Upper lobe of right lung (tissue), 1 donor: ENCODE results near the gene NECAB2. TPM values are rescaled to one million over a fixed set of nuclear protein-coding genes. Genes with fewer than 3 reads are reported as not detected.

Experiments
- ATAC-seq: fragments of 200-7000 bp; cut with Tn5 transposase; one replicate; pipeline ENCODE4 v1.9.1; 2020; ENCODE audit warnings: mild to moderate bottlenecking, moderate library complexity
- DNase-seq: peaks from one replicate; pipeline ENCODE4 v3.0.0-alpha.2; 2020
- H3K27ac ChIP-seq: fragments of 200-600 bp; one replicate; pipeline ENCODE4 v1.8.0; 2022
- H3K27me3 ChIP-seq: fragments of 200-600 bp; one replicate; pipeline ENCODE4 v1.8.0; 2022; ENCODE audit warnings: mild to moderate bottlenecking
- H3K36me3 ChIP-seq: fragments of 200-600 bp; one replicate; pipeline ENCODE4 v1.8.0; 2022
- H3K4me1 ChIP-seq: fragments of 200-600 bp; one replicate; pipeline ENCODE4 v1.8.0; 2022
- H3K4me3 ChIP-seq: fragments of 200-600 bp; one replicate; pipeline ENCODE4 v1.8.0; 2022; ENCODE audit warnings: mild to moderate bottlenecking
- H3K9me3 ChIP-seq: fragments of 200-600 bp; one replicate; pipeline ENCODE4 v1.8.0; 2022
- CTCF ChIP-seq: fragments of 200-600 bp; IDR thresholded peaks from one replicate; pipeline ENCODE4 v1.8.0; 2022; ENCODE audit warnings: antibody characterized with exemption
- intact Hi-C: fragments of 100-400 bp; cut with DNase I; formaldehyde crosslinking; loops from one replicate; pipeline ENCODE4 v1.11.0; 2022
- total RNA-seq: library from RNA; stranded (reverse); fragmentation: NEBNext Ultra II Directional; extraction: Animal tissue kit (Norgen Biotek cat#: 25700); gene quantifications from one replicate; pipeline ENCODE4 v1.2.1, GENCODE V29; 2021
- donor health status: DM: no; HTN: yes; CAD: no; lungs with severe emphysema.

Gene NECAB2
- total RNA-seq, 1 donor from 2014 or later: not detected

- Histone ChIP-seq H3K4me3 (no peak overlapping the region), H3K4me1 (no peaks in the 10 kb centered on the region), H3K27me3 (no peaks in the 10 kb centered on the region), H3K36me3 (no peaks in the 10 kb centered on the region), H3K27ac (no peak overlapping the region), H3K9me3 (no peaks in the 10 kb centered on the region)
- no peak for ATAC-seq
- TF ChIP-seq CTCF: no peak
- peak; percentile 52 for DNase-seq
- intact Hi-C loops: no loop called here
Observed at GRCh38 chr16:84016477-84016876, 48.4 kb downstream of the NECAB2 start.

- no peak for DNase-seq
- no peak for ATAC-seq
- Histone ChIP-seq H3K27me3 (no peaks in the 10 kb centered on the region), H3K4me1 (no peaks in the 10 kb centered on the region), H3K36me3 (no peaks in the 10 kb centered on the region), H3K9me3 (no peaks in the 10 kb centered on the region), H3K4me3 (no peak overlapping the region), H3K27ac (no peak overlapping the region)
- no peak for TF ChIP-seq CTCF
- intact Hi-C loops: no loop called here
Observed at GRCh38 chr16:84018710-84019109, 50.7 kb downstream of the NECAB2 start.

- no peak for TF ChIP-seq CTCF
- no peaks in the 10 kb centered on the region for H3K27me3 ChIP-seq
- intact Hi-C loops: no loop called here
- H3K9me3 ChIP-seq: no peaks in the 10 kb centered on the region
- ATAC-seq (no peak), DNase-seq (no peak)
- H3K27ac ChIP-seq: no peak overlapping the region
- no peaks in the 10 kb centered on the region for H3K4me1 ChIP-seq
- no peaks in the 10 kb centered on the region for H3K36me3 ChIP-seq
- H3K4me3 ChIP-seq: no peak overlapping the region
Observed at GRCh38 chr16:84020353-84020752, 52.3 kb downstream of the NECAB2 start.

GRCh38 chr16:84021488-84021887 is 53.4 kb downstream of the NECAB2 start:
- Histone ChIP-seq H3K36me3 (no peaks in the 10 kb centered on the region), H3K9me3 (no peaks in the 10 kb centered on the region), H3K27me3 (no peaks in the 10 kb centered on the region), H3K4me1 (no peaks in the 10 kb centered on the region), H3K4me3 (no peak overlapping the region), H3K27ac (no peak overlapping the region)
- intact Hi-C loops: no loop called here
- TF ChIP-seq CTCF: no peak
- no peak for ATAC-seq
- no peak for DNase-seq

GRCh38 chr16:84022644-84023043 is 54.6 kb downstream of the NECAB2 start:
- H3K27ac ChIP-seq: no peak overlapping the region
- H3K27me3 ChIP-seq: peaks cover 2% of the 10 kb centered on the region
- H3K4me3 ChIP-seq: no peak overlapping the region
- no peak for DNase-seq
- H3K4me1 ChIP-seq: no peaks in the 10 kb centered on the region
- no peaks in the 10 kb centered on the region for H3K9me3 ChIP-seq
- no peak for TF ChIP-seq CTCF
- intact Hi-C loops: no loop called here
- ATAC-seq: no peak
- no peaks in the 10 kb centered on the region for H3K36me3 ChIP-seq

- Histone ChIP-seq H3K4me3 (no peak overlapping the region), H3K27me3 (peaks cover 3% of the 10 kb centered on the region), H3K9me3 (no peaks in the 10 kb centered on the region), H3K36me3 (no peaks in the 10 kb centered on the region), H3K27ac (no peak overlapping the region), H3K4me1 (no peaks in the 10 kb centered on the region)
- TF ChIP-seq CTCF: no peak
- DNase-seq (no peak), ATAC-seq (no peak)
- intact Hi-C loops: no loop called here
Observed at GRCh38 chr16:84024854-84025253, 56.8 kb downstream of the NECAB2 start.
